COLO829 (cell line): ENCODE measurements around the gene PARVB.
"Not testable (repeated sequence)": the region's sequence is repeated elsewhere in the genome, so short reads cannot be mapped to it uniquely, and the experiment has no call there.

Experiments
- DNase-seq: peaks from one replicate; pipeline ENCODE4 v3.0.0; 2012; ENCODE audit warnings: low spot score

PARVB gene

DNA sequence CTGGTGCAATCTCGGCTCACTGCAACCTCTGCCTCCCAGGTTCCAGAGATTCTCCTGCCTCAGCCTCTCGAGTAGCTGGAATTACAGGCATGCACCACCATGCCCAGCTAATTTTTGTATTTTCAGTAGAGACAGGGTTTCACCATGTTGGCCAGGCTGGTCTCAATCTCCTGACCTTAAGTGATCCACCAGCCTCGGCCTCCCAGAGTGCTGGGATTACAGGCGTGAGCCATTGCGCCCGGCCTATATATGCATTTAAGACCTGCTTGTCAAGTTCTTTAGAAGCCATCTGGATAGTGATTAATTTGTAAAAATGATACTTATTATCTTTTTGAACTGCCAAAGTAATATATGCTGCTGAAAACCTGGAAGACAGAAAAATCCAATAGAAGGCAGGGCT is 86.6 kb downstream of the PARVB start:
- DNase-seq, result not testable (repeated sequence)

DNA sequence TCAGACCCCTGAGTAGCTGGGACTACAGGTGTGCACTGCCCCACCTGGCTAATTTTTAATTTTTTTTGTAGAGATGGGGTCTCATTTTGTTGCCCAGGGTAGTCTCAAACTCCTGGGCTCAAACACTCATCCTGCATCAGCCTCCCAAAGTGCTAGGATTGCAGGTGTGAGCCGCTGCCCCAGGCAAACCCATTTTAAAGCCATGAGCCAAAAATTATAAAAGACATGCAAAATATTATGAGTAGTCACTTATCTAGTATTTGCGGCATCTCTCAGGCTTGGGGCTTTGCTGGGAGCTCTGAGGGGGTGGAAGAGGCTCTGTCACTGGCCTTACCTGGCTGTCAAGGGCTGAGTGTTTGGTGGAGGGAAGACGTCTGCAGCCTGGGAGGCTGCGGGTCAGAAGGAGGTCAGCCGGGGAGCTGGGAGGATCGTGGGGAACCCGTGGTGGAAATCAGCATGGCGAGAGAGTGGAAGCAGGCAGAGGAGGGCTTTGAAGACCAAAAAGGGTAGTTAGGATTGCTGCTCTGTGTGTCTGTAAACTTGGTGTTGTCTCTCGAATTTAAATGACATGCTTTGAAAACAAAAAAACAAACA is 87.6 kb downstream of the PARVB start:
- no peak for DNase-seq

DNA sequence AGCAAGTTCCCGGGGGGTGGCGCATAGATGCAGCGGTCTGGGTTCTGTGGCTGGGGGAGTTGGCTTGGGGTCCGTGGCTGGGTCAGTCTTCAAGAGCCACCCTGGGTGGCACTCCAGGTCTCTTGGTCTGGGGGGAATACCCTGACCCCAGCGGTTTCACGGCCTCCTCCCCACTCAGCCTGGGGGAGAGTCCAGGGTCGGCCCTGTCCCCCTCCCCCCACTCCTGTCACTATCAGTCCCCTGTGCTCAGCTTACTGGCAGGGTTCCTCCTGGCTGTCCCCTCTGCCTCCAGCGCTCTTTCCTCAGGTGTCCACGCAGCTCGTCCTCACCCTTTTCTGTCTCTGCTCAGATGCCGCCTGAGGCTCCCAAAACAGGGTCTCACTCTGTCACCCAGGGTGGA is 88.1 kb downstream of the PARVB start:
- no peak for DNase-seq

DNA sequence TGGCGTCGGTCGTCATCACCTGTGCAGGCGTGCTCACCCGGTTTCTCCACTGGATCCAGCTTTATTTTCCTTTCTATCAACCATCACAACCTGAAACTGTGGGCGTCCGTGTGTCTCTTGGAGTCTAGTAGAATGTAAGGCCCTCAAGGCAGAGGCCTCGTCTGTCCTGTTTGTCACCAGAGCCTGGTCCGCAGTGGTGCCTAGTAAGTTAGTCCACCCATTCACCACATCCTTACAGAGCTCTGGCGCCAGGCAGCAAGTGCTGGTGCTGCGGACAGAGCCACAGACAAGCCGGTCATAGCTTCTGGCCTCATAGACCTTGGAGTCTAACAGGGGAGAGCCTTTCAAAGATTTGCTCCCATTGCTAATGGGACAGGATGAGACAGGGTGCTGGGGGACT is 92.2 kb downstream of the PARVB start:
- no peak for DNase-seq

DNA sequence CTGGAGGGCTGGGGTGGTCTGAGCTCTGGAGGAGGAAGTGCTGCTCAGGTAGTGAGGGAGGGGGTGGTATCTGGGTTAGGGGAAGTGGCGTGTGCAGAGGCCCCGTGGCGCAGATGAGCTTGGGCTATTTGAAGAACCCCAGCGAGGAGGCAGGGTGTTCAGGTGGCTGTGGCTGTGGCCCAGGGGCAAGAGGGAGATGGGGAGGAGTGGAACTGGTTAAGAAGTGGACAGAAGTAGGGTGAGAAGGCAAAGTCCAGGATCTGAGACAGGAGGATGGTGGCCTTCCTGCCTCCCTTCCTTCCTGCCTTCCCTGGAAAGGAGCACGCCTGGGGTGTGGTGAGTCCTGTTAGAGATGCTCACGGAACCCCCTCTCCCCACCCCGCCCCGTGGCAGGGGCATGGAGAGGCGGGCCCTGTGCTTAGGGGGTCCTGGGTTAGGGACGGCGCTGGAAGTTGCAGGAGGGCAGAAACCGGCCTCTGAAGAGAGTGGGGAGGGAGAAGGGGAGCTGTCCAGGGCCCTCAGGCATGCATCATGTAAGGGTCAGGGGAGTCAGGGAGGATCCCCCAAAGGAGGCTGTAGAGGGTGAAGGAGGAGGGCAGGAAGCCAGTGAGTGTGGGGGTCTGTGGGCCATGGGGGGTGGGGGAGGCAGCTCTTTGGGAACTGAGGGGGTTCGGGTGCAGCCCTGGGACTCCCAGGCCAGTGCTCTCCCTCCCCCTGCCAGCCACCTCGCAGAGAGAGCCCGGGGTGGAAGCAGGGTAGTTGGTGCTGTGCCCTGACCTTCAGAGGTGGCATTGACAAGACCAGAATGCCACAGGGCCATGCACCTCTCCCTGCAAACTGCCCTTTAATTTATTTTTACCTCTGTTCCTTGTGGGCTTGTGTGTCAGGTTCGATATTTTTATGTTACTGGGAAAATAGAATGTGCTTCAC is 92.9 kb downstream of the PARVB start:
- DNase-seq, result no peak

DNA sequence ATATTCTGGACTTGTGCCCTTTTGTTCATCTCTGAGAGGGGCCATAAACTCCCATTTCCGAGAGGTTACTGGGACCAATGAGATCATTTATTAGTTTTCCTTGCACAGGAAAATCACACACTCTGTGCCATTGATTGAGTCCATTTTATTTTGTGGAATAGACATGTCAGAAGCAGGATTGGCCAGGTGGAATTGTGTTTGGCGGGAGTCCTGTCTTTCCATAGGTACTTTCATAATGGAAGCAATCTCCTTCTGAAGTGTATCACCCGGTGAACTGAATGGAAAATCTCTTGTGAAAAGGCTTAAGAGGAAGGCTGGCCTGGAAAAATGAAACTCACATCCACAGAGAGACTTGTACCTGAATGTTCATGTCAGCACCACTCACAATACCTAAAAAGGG is 93.6 kb downstream of the PARVB start:
- DNase-seq, result no peak

DNA sequence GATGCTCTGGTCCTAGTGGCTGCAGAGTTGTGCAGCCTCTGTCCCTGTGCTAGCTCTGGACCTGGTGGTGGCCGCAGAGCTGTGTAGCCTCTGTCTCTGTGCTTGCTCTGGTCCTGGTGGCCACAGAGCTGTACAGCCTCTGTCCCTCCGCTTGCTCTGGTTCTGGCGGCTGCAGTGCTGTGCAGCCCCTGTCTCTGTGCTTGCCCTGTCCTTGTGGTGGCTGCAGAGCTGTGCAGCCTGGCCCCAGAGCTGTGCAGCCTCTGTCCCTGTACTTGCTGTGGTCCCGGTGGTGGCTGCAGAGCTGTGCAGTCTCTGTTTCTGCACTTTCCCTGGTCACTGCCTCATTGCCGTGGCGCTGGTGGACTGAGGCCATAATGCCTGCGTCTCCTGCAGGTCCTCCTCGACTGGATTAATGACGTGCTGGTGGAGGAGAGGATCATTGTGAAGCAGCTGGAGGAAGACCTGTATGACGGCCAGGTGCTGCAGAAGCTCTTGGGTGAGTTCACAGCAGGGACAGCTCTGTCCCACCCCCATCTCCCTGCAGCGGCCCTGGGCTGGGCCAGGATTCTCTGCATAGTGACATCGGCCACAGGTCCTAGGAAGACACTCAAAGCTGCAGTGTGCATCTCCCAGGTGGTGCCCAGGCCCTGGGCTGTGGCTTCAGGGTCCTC is 94.7 kb downstream of the PARVB start:
- no peak for DNase-seq

DNA sequence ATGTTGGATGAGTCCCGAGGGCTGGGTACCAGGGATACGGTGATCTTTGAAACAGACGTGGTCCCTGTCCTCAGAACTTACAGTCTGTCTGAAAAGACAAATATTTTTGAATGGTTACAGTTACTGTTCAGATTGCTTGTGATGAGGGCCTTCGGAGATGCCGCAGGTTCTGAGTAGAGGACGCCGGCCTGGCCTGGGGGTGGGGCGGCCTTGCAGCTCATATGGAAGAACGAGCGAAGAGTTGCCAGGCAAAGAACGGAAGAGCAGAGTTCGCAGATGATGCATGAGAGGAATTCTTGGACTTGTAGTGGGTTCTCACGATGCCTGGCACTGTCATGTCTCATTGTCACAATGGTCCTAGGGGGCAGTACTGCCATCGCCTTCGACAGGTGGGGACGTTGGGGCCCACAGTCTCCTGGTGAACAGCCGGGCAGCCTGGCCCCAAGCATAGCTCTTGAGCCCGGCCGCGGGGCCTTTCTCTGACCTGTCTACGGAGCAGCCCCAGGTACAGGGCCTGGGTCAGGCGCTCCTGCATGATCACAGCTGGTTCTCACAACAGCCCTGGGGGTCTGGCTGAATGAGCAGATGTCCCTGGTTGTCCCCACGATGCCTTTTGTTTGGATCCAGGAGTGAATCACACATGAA is 95.7 kb downstream of the PARVB start:
- DNase-seq, result no peak

DNA sequence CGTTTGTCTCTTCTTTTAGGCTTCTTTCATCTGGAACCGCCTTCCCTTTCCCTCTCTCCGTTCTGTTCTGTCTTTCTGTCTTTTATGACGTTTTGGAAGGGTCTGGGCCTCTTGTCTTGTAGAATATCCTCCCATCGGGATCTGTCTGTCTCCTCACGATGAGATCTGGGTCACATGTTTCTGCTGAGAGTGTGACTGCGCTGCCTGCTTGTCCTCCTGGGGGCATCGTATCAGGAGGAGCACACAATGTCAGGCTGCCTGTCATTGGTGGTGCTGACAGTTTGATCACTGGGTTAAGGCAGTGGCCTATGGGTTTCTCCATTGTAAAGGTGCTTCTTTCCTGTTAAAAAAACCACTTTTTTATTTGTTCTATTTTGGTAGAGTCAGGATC is 96.2 kb downstream of the PARVB start:
- DNase-seq, result no peak

DNA sequence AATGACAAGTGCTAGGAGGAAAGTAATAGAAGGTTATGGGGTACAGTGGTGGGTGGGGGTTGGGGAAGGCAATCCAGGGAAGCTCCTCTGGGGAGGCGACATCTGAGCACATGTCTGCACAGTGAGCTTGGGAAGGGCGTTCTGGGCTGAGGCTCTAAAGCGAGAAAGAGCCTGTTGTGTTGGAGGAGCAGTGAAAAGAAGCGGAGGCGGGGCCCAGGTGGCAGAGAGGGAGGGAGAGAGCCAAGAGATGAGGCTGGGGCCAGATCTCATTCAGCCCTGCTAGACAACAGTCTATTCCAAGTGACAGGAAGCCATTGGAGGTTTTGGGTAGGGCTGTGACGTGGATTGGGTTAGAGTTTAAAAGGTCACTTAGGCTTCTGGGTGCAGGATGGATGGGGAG is 101.3 kb downstream of the PARVB start:
- DNase-seq, result no peak

DNA sequence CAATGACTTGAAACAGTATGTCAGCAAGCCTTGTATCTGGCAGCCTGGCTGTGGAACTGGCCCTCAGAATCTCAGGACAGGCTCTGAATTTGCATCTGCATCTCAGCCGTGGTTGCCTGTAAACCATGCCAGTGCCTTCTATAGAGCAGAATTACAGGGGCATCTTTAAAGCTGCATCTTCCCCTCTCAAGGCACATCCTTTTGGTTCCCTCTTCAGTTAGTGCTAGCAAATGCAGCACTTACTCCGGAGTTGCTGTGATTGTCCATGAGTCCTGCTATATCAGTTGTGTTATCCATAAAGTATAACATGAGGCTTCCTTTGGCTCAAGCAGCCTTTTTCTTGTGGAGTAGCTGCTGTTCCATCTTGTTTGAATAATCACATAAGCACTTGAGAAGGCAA is 102.7 kb downstream of the PARVB start:
- no peak for DNase-seq

DNA sequence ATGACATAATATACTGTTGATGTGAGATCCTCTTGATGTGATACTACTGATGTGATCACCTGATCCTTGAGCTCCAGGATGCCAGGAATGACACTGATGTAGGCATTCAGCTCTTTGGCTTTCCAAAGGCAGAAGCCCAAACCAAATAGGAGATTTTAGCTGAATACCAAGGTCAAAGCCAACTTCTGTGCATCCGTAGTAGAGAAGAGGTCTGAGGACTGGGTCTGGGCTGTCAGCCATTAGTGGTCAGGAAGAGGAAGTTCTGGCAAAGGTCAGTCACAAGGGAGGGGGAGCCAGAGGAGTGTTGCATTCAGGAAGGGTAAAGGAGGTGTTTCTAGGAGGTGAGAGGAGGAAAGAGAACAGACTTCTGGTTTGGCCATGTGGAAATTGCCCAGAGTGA is 103.3 kb downstream of the PARVB start:
- no peak for DNase-seq

DNA sequence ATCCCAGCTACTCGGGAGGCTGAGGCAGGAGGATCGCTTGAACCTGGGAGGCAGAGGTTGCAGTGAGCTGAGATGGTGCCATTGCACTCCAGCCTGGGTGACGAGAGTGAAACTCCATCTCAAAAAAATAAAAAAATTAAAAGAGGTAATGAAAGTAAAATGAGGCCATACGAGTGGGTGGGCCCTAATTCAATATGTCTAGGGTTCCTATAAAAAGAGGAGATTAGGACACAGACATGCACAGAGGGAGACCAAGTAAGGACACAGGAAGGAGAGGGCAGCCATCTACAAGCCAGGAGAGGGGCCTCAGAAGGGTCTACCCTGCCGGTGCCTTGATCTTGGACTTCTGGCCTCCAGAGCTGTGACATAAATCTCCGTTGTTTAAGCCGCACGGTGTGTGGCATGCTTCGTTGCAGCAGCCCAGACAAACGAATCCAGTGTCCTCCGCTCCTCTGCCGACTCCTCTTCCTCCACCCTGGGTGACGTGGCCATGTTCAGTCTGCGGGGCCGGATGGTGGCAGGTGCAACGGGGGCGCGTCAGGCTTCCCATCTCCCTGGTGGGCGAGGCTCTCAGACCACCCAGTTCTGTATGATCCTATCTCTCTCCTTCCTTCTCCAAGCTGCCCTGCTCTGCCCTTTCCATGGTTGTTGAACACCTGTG is 105.0 kb downstream of the PARVB start:
- DNase-seq, result no peak

DNA sequence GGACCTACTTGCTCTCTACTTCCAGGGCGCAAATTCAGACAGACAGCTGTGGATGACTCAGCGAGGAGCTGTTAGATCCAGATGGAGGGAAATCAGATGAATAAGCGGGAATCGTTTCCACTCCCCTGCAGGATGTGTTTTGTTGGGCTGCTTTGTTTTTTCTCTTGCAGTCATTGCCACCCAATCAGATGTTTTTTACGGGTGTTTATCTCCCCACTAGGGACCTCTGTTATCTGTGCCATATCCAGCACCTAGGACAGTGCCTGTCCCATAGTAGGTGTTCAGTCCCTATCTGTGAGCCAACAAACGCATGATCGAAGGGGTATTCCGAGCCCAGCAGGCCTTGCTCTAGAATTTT is 105.5 kb downstream of the PARVB start:
- no peak for DNase-seq

DNA sequence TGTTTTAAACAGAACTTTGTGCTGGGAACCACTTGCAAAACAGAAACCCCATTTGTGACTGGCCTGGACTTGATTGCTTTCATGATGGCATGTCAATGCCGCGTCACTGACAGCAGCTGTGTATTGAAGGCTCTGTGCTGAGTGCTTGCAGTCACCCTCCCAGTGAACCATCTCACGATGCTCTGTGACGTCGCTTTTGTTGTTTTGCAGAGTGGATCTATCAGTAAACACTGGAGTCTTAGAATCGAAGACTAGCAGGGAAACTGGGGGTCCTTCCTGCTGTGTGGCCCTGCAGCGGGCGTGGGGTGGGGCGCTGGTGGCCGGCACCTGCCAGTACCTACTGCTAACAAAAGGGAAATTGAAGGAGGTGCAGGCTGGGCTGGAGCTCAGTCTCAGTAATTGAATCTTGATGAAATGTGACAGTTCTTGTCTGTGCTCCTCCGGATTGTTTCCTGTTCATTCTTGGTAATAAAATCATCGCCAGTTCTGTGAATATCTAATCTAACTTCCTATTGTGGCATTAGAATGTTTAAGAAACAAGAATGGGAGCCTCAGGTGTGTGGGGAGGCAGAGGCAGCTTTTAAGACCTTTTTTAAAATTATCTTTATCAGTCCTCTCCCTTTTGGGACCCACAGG is 106.1 kb downstream of the PARVB start:
- no peak for DNase-seq

DNA sequence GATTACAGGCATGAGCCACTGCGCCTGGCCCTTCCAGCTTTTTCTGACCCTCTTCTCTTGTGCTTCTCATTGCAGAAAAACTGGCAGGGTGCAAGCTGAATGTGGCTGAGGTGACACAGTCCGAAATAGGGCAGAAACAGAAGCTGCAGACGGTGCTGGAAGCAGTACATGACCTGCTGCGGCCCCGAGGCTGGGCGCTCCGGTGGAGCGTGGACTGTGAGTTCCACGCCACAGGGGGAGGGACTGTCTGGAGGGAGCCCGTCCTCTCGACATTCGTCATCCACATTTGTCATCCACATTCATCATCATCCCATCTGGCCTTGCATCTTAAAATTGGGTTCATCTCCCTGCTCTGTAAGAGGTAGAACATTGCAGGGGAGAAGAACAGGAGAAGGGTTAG is 107.3 kb downstream of the PARVB start:
- no peak for DNase-seq

DNA sequence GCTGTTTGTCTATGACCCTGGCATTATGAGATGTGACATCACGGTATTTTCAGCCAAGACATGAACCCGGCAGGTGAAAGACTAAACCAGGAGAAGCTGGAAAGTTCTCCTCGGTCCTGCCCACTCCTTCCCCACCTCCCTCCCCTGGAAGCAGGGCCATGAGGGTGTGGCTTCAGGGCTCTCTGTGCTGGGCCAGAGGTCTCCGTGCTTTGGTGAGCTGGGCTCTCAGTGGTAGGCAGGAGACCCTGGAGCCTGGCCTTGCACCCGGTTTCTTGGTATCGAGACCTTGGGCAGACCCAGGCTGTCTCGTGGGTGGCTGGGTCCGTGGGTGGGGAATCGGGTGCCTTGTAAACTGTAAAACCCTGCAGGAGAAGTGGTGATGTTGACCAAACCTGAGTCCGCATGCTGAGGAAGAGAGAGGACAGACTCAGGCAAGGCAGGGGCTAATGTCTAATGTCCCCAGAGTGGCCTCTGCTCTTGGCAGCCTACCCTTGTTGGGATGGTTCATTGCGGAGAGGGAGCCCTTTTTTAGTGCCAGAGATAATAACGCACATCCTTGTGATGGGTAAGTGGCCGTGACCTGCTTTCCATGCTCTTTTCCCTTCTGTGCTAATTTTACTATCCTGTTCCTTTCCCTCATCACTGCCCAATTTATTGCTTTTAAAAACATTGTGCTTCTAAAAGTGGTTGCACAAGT is 108.0 kb downstream of the PARVB start:
- no peak for DNase-seq

DNA sequence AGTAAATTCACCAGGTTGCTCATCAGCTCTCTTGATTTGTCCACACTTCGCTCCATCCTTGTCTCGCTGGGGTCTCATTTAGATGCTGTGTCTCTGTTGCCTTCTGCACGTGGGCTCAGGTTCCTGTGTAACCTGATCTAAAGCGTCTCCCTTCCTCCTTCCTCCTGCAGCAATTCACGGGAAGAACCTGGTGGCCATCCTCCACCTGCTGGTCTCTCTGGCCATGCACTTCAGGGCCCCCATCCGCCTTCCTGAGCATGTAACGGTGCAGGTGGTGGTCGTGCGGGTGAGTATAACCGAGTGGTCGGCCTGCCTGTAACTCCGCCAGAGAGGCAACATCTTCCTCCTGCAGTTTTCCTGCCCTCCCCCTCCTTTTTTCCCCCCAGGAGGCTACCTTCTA is 108.6 kb downstream of the PARVB start:
- DNase-seq, result no peak

DNA sequence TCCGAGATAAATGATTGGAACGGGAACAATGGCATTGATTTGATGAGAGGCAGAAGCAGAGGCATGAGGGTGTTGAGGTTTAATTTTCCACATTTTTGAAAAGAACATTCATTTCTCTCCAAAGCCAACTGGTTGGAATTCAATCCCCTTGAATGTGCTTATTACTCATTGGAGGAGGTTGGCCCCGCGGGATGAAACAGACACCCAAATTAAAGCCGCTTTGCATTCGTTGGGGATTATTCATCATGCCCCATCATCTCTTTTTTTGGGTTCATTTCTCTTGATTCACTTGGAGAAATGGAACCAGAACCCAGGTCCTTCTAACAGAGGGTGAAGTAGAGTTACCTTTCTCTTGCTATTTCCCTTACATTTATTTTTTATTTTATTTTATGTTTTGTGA is 109.1 kb downstream of the PARVB start:
- no peak for DNase-seq

DNA sequence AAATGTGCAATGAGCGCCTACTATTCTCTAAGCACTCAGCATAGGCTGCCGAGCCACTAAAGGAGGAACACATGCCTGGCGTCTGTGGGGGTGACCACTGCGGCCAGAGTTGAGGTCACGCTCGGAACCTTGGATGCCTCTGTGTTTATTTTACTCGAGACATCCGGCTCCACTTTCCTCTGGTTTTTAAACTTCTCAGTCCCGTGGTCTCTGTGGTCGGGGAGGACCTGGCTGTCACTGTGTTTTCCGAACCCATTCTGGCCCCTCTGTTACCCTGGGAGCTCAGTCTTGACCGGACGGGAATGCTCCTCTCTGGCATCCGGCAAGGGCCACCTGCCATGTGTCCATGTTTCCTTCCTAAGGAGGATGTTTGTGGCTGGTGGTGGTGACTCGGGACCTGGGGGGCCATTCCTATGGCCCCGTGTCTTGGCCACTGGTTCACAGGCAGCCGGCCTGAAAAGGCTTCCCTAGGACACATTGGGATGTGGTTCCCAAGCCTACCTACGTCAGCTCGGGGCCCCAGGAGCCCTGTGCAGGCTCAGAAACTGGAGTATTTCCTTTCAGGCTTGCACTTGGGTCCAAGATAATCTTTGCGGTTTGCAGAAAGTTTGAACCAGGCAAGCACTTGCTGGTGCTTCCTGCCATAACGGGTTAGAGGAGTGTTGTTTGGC is 109.9 kb downstream of the PARVB start:
- DNase-seq, result no peak

DNA sequence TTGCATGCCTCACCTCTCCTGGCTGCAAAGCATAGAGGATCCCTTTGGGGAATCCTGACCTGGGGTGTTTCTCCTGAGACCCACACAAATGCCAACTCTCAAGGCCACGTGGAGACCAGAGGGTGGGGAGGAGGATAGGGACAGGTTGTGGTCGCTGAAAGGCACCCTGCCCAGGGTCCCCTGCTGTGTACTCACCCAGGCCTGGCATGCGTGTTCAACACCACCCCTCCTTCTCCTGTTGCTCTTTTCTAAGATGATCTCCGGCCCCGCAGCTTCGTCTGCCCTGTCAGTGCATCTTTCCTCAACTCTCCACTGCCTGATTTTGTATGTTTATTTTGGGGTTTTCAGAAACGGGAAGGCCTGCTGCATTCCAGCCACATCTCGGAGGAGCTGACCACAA is 112.0 kb downstream of the PARVB start:
- DNase-seq, result no peak
